AG04449 (cell line): ENCODE data around the gene SRCAP.

Experiments used
- CTCF ChIA-PET: fragments of 350-600 bp; formaldehyde crosslinking; extraction: SDS; loops from one replicate; lab custom pipeline; 2021; ENCODE audit warnings: antibody characterized with exemption; lab: Yijun Ruan, JAX
- POLR2A ChIA-PET: fragments of 400-600, 350-600 bp; formaldehyde crosslinking; extraction: SDS; loops from one replicate; lab custom pipeline; 2020; ENCODE audit warnings: antibody characterized with exemption, inconsistent platforms; lab: Yijun Ruan, JAX
- DNase-seq: peaks from one replicate; pipeline ENCODE4 v3.0.0-alpha.2; 2010; ENCODE audit warnings: low read depth, low spot score
- H3K4me3 ChIP-seq: 2 replicates; pipeline ENCODE4 v1.5.1; 2011; ENCODE audit warnings: low read depth, mild to moderate bottlenecking, control low read depth, low read length
- TF ChIP-seq, protein P1 (sequence below): IDR thresholded peaks from one replicate; pipeline ENCODE4 v1.5.1; 2011; ENCODE audit warnings: mild to moderate bottlenecking, moderate library complexity, low read length, control low read depth, inconsistent platforms; ENCODE audit not compliant: insufficient read depth; ENCODE audit errors: missing control alignments

The SRCAP gene

DNA sequence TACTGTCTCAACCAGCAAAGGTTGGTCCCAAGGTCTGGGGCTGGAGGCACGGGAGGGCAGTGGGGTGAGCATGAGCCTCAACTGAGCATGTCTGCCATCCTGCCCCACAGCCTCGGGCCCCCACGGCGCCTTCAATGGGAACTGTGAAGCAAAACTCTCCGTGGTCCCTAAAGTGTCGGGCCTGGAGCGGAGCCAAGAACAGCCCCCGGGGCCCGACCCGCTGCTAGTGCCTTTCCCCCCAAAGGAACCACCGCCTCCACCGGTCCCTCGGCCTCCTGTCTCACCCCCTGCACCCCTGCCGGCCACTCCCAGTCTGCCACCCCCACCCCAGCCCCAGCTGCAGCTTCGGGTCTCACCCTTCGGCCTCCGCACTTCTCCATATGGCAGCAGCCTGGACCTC, 36.5 kb upstream of the SRCAP start:
- ChIA-PET POLR2A (no interaction called here), CTCF (interaction anchor here (1.1 kb wide), 1 partner anchor 618 kb away, joined by 3 read pairs; no protein-coding TSS in a partner anchor)
- DNase-seq: no peak
- TF ChIP-seq, protein P1, sequence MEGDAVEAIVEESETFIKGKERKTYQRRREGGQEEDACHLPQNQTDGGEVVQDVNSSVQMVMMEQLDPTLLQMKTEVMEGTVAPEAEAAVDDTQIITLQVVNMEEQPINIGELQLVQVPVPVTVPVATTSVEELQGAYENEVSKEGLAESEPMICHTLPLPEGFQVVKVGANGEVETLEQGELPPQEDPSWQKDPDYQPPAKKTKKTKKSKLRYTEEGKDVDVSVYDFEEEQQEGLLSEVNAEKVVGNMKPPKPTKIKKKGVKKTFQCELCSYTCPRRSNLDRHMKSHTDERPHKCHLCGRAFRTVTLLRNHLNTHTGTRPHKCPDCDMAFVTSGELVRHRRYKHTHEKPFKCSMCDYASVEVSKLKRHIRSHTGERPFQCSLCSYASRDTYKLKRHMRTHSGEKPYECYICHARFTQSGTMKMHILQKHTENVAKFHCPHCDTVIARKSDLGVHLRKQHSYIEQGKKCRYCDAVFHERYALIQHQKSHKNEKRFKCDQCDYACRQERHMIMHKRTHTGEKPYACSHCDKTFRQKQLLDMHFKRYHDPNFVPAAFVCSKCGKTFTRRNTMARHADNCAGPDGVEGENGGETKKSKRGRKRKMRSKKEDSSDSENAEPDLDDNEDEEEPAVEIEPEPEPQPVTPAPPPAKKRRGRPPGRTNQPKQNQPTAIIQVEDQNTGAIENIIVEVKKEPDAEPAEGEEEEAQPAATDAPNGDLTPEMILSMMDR: no peak
- no peak overlapping the region for H3K4me3 ChIP-seq

DNA sequence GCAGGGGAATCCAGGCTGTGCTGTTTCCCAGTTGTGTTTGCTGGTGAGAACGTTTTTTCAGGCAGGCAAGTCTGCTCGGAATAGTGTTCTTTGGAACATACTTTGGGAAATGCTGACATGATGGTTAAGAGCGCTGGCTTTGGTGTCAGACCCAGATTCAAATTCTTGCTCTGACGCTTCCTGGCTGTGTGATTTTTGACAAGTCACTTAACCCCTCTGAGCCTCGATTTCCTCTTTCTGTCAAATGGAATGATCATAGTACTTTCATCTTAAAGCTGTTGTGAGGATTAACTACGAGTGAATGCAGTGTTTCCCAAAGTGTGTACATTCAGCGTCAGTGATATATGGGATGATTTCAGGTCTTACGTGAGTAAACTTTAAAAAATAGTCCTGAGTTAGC, 35.9 kb upstream of the SRCAP start:
- POLR2A ChIA-PET: no interaction called here
- H3K4me3 ChIP-seq: no peak overlapping the region
- no peak for DNase-seq
- TF ChIP-seq, protein P1: no peak
- CTCF ChIA-PET: interaction anchor here (0.7 to 1.5 kb wide), 2 partner anchors 31 to 128 kb away, joined by 3 to 5 read pairs; no protein-coding TSS in a partner anchor

DNA sequence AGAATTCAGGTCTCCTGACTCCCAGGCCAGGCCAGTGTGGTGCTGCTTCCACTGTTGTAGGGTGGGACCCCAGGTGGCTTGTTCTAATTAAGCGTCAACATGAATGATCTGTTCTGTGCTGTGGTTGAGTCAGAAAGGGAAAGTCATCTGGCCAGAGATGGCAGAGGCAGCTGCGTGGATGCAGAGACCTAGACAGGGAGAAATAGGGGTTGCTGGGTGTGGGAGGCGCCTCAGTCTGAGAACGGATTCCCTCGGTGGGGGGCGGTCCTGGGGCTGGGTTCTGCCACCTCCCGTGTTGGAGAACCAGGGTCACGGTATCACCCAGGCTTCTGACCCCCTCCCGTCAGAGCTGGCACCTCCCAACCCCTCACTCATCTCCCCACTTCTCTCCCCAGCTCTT, 35.2 kb upstream of the SRCAP start:
- TF ChIP-seq, protein P1: no peak
- CTCF ChIA-PET: interaction anchor here (1.5 kb wide), 1 partner anchor 30 kb away, joined by 5 read pairs; no protein-coding TSS in a partner anchor
- no peak for DNase-seq
- POLR2A ChIA-PET: no interaction called here
- H3K4me3 ChIP-seq: no peak overlapping the region

- TF ChIP-seq, protein P1: no peak
- no peak for DNase-seq
- CTCF ChIA-PET: interaction anchor here (1.6 to 2.0 kb wide), 3 partner anchors 14 to 33 kb away, joined by 5 to 17 read pairs (median 7); no protein-coding TSS in a partner anchor
- POLR2A ChIA-PET: no interaction called here
- H3K4me3 ChIP-seq: no peak overlapping the region
Measured at GRCh38 chr16:30664616-30665109, 34.3 kb upstream of the SRCAP start.

- POLR2A ChIA-PET: no interaction called here
- TF ChIP-seq, protein P1: no peak
- CTCF ChIA-PET: interaction anchor here (1.6 to 2.0 kb wide), 3 partner anchors 13 to 32 kb away, joined by 5 to 17 read pairs (median 7); no protein-coding TSS in a partner anchor
- H3K4me3 ChIP-seq: no peak overlapping the region
- DNase-seq: no peak
Measured at GRCh38 chr16:30665155-30665829, 33.7 kb upstream of the SRCAP start.

GRCh38 chr16:30665830-30666190, 33.2 kb upstream of the SRCAP start:
- DNase-seq: no peak
- TF ChIP-seq, protein P1: no peak
- ChIA-PET CTCF (interaction anchor here (1.6 to 2.0 kb wide), 3 partner anchors 12 to 31 kb away, joined by 5 to 17 read pairs (median 7); no protein-coding TSS in a partner anchor), POLR2A (no interaction called here)
- H3K4me3 ChIP-seq: no peak overlapping the region
